GM19324 (cell line): ENCODE measurements around the gene PELO.
"Not testable (repeated sequence)": the region's sequence is repeated elsewhere in the genome, so short reads cannot be mapped to it uniquely, and the experiment has no call there.

ENCODE experiments used
- ATAC-seq: cut with Tn5 transposase; IDR thresholded peaks from one replicate; pipeline ENCODE4 v1.9.1; 2021; ENCODE audit warnings: mild to moderate bottlenecking, moderate library complexity; ENCODE audit not compliant: unreplicated experiment, low FRiP score

PELO gene

DNA sequence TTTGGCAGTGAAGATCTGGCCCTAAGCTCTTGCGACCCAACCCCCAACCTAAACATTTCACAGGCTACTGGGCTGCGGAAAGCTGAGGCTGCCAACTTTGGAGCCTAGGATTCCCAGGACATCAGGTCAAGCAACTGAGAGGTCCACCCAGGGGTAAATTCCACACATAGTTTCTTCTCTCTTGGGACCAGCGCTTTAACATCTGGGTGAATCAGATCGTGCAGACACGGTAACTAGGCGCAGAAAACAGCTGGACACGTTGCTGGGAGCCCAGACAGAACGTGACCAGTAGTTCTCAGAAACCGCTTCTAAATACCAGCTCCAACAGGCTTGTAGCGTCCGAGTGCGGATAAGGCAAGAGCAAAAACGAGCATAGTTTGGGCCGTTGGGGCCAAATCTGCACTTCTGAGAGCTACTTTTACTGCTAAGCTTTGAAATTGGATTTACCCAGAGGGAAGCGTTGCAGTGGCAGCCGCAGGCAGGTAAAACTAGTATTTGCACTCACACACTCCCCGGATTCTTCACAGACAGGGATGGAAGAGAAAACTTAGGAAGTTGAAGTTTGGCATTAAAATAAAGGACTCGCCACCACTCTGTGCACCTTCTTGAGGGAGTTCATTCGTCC, 11.8 kb downstream of the PELO start:
- peak; percentile 31 for ATAC-seq

DNA sequence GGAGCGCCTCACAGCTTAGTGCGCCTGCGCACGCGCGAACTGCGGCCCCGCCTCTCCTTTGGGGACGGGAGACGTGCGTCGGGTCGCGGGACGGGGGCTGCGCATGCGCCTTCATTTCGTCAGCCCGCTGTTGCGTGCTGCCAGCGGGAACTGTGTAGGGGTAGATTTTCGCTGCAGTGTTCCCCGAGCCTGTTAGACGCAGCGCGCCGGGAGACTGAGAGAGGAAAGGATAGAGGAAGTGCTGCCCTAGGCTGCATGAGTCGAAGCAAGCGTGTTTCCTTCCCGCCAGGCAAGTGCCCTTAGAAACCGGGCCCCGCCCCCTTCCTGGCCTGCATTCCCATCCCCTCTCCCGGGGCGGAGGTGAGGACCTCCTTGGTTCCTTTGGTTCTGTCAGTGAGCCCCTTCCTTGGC, 12.3 kb downstream of the PELO start:
- peak; percentile 86 for ATAC-seq

- peak; percentile 37 for ATAC-seq
Observed at GRCh38 chr5:52800394-52801213, 12.9 kb downstream of the PELO start.

GRCh38 chr5:52801329-52801728, 13.6 kb downstream of the PELO start:
- ATAC-seq, result no peak

DNA sequence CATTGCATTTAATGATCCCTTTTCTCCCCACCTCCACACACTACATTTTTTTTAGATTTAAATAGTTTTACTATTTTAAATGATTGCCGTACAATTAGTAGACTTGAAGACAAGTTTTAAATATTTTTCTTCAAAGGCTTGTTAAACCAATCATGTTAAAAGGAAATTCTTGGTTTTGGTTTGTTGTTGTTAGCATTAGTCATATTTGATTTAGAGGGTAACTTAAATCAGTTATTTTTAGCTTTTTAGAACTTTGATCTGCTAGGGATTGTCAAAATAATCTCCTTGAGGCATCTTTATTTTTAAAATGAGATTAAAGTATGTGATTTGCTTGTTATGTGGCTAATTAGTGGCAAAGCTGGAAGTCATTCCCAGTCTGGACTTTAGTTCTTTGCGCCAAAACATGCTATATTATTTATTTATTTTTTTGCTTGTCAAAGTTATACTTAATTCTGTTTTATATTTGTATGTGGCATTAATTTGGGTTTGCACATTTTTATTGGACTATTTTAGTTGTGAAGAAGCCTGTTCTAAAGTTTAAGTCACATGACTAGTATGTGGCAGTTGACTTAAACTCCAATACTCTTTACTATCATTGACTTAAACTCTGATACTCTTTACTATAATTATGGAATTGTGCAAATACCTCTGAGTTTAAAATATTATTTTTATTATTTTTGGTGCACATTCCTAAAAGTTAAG, 14.7 kb downstream of the PELO start:
- ATAC-seq, result no peak

DNA sequence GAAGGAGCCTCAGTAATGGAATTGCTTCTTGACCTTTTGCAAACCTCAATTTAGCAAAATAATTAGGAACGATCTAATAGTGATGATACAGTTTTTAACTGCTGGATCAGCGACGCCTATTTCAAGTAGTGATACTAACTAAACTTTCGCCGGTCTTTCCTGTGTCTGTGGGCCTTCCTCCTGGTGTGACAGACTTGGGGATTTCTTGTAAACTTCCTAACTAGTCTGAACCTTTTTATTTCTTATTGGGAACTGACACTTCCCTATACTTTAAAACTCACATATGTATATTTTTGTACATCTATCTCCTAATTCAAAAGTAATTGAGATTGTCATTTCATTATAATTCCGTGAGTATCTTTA, 15.2 kb downstream of the PELO start:
- no peak for ATAC-seq

DNA sequence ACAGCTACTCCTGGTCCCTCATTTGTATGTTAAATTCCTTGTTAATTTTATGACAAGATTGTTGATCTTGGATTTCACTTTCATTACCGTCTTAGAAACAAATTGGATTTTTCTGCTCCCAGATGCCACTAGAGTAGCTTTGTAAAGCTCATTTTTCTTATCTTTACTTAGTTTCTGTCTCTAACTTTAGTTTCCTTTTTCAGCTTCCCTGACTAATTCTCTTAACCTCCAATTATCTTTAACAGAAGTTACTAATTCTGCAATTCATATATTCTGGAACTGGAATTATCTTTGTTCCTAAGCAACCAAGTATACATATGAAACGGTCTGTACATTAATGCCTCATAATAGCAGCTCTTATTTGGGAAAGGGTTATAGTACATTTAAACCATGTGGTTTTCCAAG, 16.7 kb downstream of the PELO start:
- no peak for ATAC-seq

- no peak for ATAC-seq
Observed at GRCh38 chr5:52804981-52805380, 17.3 kb downstream of the PELO start.

- ATAC-seq, result no peak
Observed at GRCh38 chr5:52805615-52806014, 17.9 kb downstream of the PELO start.

GRCh38 chr5:52807037-52807436, 19.3 kb downstream of the PELO start:
- ATAC-seq, result no peak

GRCh38 chr5:52807723-52808122, 20.0 kb downstream of the PELO start:
- no peak for ATAC-seq

- ATAC-seq, result no peak
Observed at GRCh38 chr5:52808316-52808901, 20.7 kb downstream of the PELO start.

DNA sequence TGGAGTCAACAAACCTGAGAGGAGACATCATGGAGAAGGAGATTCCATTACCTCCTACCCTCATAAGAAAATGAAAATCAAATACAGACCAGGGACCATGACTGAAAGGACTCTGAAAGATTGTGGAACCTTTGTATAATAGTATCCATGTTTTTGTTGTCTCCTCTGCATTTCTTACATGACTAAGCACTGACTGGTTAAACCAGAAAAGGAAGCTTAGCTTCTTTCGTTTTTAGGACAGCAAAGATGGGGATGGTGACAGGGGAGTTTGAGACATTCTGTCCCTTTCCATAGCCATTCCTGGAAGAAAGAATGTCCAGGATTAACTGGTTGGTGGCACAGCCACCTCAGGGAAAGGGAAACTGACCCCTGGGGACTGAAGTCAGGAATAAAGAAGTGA, 22.2 kb downstream of the PELO start:
- no peak for ATAC-seq

DNA sequence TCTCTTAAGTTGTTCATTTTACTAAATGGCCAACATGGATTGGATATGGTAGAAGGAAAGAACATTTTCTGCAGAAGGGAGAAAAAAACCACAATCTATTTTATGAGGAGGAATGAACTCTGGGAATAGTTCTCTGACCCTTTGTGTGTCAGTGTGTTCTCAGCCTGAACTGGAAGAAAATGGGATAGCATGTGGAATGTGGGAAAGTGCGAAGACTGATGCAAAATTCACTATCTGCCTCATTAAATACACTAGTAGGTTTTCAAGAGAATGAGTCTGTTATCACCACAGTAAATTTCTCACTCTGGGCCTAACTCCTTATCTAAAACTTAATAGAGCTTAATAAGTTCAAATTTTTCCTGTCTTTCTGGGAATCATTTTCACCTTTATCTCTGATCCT, 22.7 kb downstream of the PELO start:
- ATAC-seq, result no peak

DNA sequence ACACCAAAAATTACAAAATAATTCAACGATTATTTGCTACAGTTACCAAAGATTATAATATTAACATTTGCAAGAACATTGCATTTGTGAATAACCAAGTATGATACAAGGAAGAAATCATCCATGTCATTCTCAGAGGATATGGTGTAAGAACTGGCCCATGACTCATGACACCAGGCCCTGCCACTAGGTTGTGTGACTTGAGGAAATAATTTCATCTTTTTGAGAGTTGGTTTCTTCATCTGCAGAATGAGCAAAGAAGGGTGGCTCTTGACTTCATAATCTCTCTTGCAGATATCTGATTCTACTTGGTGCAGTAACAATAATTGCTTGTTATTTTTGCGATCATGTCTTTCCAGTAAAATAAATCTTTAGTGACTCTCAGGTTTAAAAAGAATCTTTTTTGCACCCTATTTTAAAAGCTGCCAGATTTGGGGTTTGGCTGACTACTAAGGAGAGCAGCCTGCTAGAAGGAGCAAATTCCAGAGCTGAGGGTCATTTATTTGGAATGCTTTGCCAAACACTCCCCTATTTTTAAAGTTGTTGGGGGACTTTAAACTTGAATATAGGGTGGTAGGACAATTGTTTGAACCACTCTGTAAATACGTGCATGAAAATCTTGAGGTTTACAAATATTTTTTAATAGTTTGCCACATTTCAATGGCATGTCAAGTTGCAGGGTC, 23.5 kb downstream of the PELO start:
- no peak for ATAC-seq

DNA sequence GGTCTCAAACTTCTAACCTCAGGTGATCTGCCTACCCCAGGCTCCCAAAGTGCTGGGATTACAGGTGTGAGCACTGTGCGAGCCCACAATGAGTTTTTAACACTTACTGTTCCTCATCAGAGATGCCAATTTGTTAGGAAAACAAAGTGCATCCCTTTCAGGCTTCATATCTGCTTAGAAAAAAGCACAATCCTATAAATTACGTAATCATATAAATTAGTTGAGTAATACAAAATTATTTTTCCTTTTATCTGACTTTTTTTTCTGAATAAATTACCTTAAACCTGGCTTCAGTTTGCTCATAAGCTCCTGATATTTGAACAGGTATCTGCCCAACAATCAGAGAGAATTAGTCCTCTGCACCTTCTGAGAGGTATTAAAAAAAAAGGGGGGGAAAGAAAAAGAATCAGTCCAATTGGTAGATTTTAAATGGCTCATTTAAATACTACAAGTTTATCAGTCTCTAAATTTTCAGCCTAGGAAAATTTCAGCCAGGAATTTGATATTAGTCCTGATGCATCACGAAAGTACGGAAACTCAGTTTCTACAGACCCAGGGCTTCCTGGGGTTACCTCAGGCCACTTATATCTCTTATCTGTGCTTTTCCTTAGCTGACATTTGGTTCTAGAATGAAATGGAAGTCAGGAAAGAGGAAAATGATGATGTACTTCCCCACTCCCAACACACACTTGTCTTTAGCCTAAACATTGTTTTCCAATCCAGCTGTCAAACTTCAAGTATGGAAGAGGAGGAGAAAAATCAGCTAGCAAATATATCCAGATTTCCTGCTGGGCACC, 26.8 kb downstream of the PELO start:
- no peak for ATAC-seq

- no peak for ATAC-seq
Observed at GRCh38 chr5:52817818-52818217, 30.1 kb downstream of the PELO start.

GRCh38 chr5:52818360-52818759, 30.6 kb downstream of the PELO start:
- ATAC-seq, result no peak

GRCh38 chr5:52818807-52819206, 31.1 kb downstream of the PELO start:
- ATAC-seq, result not testable (repeated sequence)

DNA sequence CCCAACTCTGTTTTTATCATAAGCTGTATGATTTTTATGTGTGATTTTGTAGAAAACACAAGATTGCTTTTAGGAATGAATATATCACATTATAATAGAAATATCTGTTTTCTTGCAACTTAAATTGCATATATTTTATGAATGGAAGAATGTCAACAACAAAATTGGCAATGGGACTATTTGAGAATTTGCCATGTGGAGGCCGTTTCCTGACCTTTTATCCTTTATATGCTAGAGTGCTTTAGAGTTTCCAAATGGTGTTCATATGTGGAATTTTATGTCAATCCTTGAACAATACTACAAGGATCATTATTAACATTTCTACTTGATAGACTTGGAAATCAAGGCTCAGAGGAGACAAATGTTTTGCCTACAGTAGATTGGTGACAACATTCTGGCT, 34.2 kb downstream of the PELO start:
- ATAC-seq, result no peak
